Measurements from ENCODE around the gene SHC2. TPM values are rescaled to one million over a fixed set of nuclear protein-coding genes. Genes with fewer than 3 reads are reported as not detected.

The SHC2 gene
- total and polyA plus RNA-seq, 2 of the 13 experiments (the other 11 are each of a cell fraction or from before 2014, with no cell fraction given), result 9.0 to 18.3 TPM

- in situ Hi-C loops (cut with HindIII; ENCODE audit: extremely low pct_ligation_motif_present, low pct_unique_long_range_greater_than_20kb), result no loop called here
Measured at GRCh38 chr19:400976-401865, 59.6 kb downstream of the SHC2 start.

More at GRCh38 chr19:400976-401865, 59.6 kb downstream of the SHC2 start:
- CTCF ChIA-PET (ENCODE audit: low intra/inter-chr PET ratio, low total read pairs), result no interaction called here
- FAIRE-seq, result no peak
- POLR2A ChIA-PET, result no interaction called here
- intact Hi-C loops (cut with micrococcal nuclease; ENCODE audit: unreplicated experiment), result no loop called here
- Histone ChIP-seq H3K4me3 (replicated peaks in 1 of 3; ENCODE audit: insufficient read depth in 1 of 3, low read depth in 2 of 3, low read length in 3 of 3) (no peak overlapping the region), H3K79me2 (ENCODE audit: insufficient read depth, low read length) (no peaks in the 10 kb centered on the region), H3K27me3 (ENCODE audit: control insufficient read depth in 1 of 2, insufficient read depth in 2 of 2, low read length in 2 of 2) (peaks cover 22 to 42% of the 10 kb centered on the region in 2 experiments), H3K9ac (ENCODE audit: insufficient read depth, low read depth, low read length) (no peak overlapping the region), H2AFZ (ENCODE audit: low read length) (no peak overlapping the region), H4K20me1 (ENCODE audit: insufficient read depth, low read length) (0 out of 2 replicates have a peak, but pooled peaks cover 2% of the 10 kb centered on the region), H3K4me2 (ENCODE audit: low read depth, low read length) (no peak overlapping the region), H3K36me3 (replicated peaks in 1 of 2; ENCODE audit: control insufficient read depth in 1 of 2, insufficient read depth in 2 of 2, low read length in 2 of 2) (no peaks in the 10 kb centered on the region), H3K27ac (ENCODE audit: extremely low read length, insufficient read depth, low read length) (no peak overlapping the region), H3K4me1 (ENCODE audit: insufficient read depth, low read length) (0 out of 2 replicates have a peak, but pooled peaks cover 6% of the 10 kb centered on the region), H3K9me3 (ENCODE audit: low read length) (no peaks in the 10 kb centered on the region)
- BruUV-seq (replicated peaks), result no TSS peak
- ATAC-seq, result no peak
- TF ChIP-seq ZNF576 (CRISPR knock-in tag; IDR thresholded peaks at IDR 0.05) (no peak), ZNF17 (CRISPR knock-in tag; IDR thresholded peaks at IDR 0.05) (no peak), ZNF839 (CRISPR knock-in tag; IDR thresholded peaks at IDR 0.05; ENCODE audit: borderline replicate concordance) (no peak), RBM39 (IDR thresholded peaks at IDR 0.05; ENCODE audit: low read depth, low read length, poor library complexity, severe bottlenecking) (no peak), RAD51 (IDR thresholded peaks at IDR 0.05; ENCODE audit: borderline replicate concordance) (no peak), ZNF788 (CRISPR knock-in tag; IDR thresholded peaks at IDR 0.05; ENCODE audit: borderline replicate concordance) (no peak), GTF3A (CRISPR knock-in tag; conservative IDR thresholded peaks at IDR 0.05) (no peak), ZNF251 (CRISPR knock-in tag; IDR thresholded peaks at IDR 0.05) (no peak), CENPT (CRISPR knock-in tag; IDR thresholded peaks at IDR 0.05; ENCODE audit: low read depth) (no peak), CREBL2 (CRISPR knock-in tag; IDR thresholded peaks at IDR 0.05; ENCODE audit: borderline replicate concordance) (no peak), HOXD1 (CRISPR knock-in tag; IDR thresholded peaks at IDR 0.05) (no peak), KAT2B (IDR thresholded peaks at IDR 0.05; ENCODE audit: borderline replicate concordance, low read depth, low read length) (no peak)
- WGBS (ENCODE audit: low lambda C conversion rate), result 64% methylated on average over 26 of the region's 43 CpGs
- DNase-seq (ENCODE audit: low spot score), result no peak
